Kasumi-1 (cell line): Measurements from ENCODE around the gene AUTS2.

ENCODE experiments used
- DNase-seq, 2 experiments: peaks; one replicate each; lab custom pipeline; 2025; lab: John Stamatoyannopoulos, UW

AUTS2 gene

DNA sequence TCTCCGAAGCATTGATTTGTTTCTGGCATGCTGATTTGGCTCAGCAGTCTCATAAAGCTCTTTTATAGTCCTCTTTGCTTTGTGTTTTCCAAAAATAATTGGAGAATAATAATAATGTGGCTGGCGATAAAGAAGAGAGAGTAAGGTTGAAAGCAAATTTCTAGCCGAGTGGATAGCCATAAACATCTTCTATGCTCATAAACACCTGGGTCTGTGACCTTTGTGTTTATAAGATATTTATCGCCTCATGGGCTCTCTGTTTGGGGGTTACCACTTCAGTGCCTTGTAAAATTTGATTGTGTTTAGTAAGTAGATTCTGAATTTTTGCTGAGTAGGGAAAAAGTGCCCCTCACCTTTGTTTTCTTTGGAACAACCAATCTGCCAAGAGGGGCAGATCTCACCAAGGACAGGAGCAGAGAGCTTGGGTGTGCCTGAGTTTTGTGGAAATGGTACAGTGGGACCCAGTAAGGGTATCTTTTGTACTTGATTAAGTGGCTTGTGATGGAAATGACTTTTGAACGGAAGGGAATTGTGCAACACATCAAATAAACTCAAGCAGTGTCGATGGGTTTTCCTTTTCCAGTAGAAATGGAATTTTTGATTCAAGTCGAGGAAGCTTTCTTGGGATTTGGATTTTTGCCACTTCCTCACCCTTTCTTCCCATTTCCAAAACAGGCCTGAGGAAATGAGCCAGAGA lies 220.5 kb downstream of the AUTS2 start:
- no peak for DNase-seq

DNA sequence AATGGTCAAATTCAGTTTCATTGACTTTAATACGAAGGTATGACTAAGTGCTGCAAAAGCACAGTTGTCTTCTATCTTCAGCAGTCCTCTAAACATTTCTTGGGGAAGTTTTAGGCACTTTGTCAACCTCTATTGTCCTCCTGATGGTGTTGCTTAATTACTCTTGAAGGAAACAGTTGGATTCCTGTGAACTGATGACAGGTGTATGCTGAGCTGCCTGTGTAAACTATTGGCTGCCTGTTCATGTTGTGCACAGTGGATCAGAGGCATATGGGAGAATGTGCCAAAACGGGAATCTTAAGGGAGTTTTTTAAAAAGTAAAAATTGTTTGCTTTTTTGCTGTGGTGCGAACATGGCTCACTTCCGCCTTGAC lies 221.0 kb downstream of the AUTS2 start:
- DNase-seq, result no peak

DNA sequence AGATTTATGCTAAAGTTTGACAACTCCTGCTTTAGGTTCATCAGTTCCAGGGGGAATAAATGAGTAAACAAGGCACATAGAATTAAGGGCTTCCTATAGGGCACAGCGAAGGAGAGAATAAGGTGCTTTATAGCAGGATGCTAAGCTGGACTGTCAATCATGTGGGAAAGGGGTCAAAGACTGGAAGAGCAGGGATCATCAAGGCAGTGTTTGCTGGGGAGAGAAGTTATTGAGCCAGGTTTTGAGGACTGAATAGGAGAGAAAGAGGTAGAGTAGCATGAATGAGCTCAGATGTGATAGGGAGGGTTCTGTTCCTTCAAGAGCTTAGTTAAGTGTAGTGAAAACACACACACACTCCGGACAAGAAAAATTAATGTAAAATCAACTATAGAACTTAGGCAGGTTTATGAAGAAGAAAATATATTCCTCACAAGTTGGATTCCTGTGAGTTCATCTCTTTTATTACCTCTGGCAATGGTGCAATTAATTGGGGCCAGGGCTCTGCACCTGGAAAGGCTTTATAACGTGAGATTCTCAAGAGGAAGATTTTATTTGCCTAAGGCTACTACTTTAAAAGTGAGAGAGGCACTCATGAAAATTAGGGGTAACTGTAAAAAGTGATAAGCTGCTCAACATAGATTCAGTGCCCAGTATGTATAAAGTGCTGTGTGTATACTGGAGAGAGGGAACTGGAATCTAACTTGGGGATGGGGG lies 222.4 kb downstream of the AUTS2 start:
- no peak for DNase-seq

GRCh38 chr7:69822386-69822785 lies 224.1 kb downstream of the AUTS2 start:
- DNase-seq, result no peak

GRCh38 chr7:69823151-69823744 lies 225.0 kb downstream of the AUTS2 start:
- DNase-seq, result no peak

GRCh38 chr7:69825113-69825972 lies 227.1 kb downstream of the AUTS2 start:
- DNase-seq, result no peak

DNA sequence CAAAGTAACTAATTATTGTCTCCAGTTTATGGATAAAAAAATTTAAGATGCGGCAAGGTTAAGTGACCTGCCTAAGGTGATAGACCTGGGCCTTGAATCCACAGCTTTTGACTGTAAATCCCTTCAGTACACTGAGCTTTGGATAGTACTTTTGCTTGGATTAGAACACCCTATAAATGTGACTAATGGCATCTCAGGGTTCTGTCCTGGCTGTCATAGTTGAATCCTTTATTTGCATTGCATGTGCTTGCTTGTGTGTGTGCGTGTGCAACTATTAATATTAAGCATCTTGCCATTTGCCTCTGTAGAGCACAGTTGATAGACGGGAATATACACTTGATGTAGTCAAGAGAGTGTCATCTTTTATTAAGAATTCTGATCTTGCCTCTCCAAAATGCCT lies 228.0 kb downstream of the AUTS2 start:
- DNase-seq, result no peak

DNA sequence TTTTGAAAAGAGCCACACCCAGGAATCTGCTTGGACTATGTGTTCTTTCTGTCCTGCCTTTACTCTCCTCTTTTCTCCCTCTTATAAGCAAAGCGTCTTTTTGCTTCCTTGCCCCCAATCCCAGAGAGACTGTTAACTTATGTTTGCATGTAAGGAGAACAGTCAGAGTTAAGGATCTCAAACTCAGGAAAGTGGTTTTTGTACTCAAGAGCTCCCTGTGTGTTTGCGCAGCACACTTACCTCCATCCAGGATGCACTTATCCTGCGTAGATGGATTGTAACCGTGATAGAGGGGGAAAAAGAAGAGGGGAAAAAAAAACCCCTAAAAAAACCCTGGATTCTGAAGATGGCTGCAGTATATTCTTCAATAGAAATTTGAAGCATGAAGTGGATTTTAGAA lies 228.9 kb downstream of the AUTS2 start:
- DNase-seq, result no peak

DNA sequence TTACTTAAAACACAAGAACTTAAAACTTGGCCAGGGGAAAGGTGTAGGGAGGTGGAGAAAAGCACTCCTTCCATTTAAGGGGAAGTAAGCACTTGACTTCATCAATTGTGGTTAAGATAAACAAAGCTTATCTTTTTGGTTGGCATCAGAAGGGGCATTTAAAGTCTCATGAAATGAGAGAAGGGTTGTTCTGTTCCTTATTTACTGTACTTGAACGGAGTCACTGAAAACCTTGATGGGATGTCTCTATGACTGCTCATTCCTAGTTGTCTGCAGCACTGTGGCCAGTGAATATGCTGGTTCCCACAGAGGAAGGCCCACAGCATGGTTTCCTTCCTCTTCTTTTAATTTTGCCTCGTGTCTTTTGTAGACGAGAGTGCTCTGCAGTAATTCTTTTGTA lies 229.3 kb downstream of the AUTS2 start:
- no peak for DNase-seq

- no peak for DNase-seq
Observed at GRCh38 chr7:69832356-69832755, 234.1 kb downstream of the AUTS2 start.

DNA sequence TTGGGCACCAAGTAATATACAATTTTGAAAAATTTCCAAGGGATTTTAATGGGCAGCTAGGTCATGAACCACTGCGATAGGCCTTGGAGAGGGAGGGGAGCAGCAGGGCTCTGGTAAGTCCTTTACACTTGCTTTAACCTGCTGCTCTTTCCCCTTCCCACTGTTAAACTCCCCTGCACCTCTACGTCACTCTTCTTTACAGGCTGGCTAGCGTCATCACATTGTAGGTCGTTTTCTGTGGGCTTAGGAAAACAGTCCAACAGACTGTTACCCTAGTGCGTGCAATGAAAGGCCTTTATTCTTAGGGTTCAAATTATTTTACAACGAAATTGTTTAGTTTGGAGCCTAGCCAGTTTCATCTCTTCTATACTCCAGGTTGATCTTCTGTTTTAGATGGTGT lies 235.7 kb downstream of the AUTS2 start:
- no peak for DNase-seq

- DNase-seq, result no peak
Observed at GRCh38 chr7:69836702-69837101, 238.4 kb downstream of the AUTS2 start.

DNA sequence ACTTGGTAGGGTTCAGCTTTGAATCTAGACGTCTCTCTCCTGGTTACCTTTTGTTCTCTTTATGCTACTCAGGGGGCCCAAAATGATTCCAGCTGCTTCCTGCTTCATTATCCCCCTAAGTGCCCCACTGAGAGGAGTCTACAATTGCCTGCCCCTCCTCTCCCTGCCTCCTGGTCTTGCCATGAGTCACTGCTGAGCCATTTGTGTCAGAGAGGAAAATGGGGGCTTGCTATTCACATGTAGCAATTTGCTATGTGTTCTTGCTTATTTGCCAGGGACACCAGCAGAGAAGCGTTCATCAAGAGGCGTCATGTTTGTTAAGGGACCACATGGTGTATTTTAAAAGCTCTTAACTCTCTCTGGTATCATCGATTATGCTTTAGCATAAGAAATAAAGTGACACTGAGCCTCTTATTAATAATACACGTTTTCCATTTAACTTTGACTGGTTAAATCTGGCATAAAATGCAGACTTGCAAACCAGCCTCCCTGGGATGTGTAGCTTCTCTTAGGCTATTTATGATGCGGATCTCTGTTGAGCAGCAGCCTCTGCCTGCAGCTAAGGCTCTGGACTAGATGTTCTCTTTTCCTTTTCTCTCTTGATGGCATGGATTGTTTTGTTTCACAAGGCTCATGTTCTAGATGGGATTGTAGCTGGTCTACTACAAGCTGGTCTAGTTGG lies 239.3 kb downstream of the AUTS2 start:
- DNase-seq, result no peak

GRCh38 chr7:69839782-69840181 lies 241.5 kb downstream of the AUTS2 start:
- no peak for DNase-seq

- no peak for DNase-seq
Observed at GRCh38 chr7:69840248-69840647, 242.0 kb downstream of the AUTS2 start.

- no peak for DNase-seq
Observed at GRCh38 chr7:69843653-69844052, 245.4 kb downstream of the AUTS2 start.

DNA sequence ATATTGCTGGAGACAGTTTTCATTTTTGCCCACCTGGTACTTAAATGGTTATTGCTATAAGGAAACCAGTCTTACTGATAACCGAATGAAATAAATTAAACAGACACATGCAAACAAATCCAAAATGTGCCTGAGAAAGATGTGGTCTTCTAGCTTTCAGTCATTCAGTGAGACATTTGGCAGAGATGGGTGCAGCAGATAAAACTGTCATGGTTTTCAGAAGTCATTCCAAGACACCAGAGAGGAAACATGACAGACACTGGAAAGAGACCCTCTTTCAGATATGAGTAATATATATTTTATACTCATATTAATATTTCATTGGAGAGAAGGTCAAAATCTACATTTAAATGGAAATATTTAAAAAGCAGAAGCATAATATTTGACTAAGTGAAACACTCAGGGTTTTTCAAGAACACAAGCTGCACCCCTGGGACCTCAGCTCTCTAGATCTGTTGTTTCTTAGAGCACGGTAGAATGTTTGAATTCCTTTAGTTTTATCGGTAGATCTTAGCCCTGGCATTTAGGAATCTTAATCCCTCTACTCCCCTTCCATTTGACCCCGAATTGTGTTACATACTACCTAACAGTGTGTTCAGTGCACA lies 246.1 kb downstream of the AUTS2 start:
- no peak for DNase-seq

DNA sequence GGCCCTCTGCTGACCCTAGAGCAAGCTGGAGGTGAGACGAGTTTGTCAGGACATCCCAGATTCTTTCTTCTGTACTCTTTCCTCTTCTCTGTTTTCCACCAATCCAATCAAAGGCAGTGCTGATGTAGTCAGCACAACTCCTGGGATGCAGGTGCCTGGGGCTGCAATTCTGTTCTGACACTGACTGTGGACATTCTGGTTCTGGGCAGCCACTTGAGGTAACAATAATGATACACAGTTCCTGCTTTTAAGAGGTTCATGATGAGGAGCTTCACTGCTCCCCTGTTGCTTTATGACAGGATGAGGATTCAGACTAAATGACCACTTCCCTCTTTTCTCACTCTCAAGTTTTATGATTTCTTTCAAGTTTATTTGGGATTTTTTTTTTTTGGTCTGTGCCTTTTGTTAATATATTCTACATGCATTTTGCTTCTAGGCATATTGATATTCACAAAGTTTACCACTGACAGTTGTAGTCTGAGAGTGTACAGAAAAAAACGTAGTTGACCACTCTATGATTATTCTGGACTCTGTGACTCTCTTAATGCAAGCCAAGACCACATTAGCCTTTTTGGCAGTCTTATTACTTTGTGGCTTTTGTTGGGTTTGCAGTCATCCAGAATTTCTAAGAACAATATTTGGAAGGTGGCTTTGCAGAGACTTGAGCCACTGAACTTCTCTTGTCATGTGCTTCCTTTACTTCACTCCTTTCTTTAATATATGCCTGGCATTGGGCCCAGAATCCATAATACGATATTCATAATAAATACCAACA lies 247.6 kb downstream of the AUTS2 start:
- no peak for DNase-seq

GRCh38 chr7:69847921-69848612 lies 249.8 kb downstream of the AUTS2 start:
- DNase-seq, result no peak

DNA sequence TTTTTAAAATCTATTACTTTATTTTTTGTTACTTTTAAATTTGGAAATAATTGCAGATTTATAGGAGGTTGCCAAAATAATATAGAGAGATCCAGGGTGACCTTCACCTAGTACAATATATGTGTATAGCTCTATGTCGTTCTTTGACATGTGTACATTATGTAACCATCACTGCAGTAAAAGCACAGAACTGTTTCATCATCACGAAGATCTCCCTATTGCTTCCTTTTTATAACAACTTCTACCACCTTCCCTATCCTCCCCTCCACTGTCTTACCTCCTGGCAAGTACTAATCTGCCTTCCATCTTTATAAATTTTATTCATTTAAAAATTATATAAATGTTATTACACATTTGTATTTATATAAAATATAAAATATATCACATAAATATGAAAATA lies 251.0 kb downstream of the AUTS2 start:
- DNase-seq, result no peak
